GM13976 (cell line): ENCODE results near the gene COA3.

Experiments used
- DNase-seq: peaks from one replicate; pipeline ENCODE4 v3.0.0; 2012; ENCODE audit warnings: low spot score
- CTCF ChIP-seq: IDR thresholded peaks from 2 replicates; pipeline ENCODE4 v1.5.1; 2012; ENCODE audit warnings: borderline replicate concordance, mild to moderate bottlenecking; ENCODE audit not compliant: insufficient read depth; ENCODE audit errors: extremely low read depth, missing control alignments, control extremely low read depth
- in situ Hi-C: fragments of 300-500 bp; cut with MboI; formaldehyde crosslinking; loops from one replicate; pipeline ENCODE4 v1.12.0; 2022; ENCODE audit warnings: low sequenced_read_pairs, mixed read lengths, inconsistent platforms; ENCODE audit not compliant: unreplicated experiment

Gene COA3

GRCh38 chr17:42792545-42792944 lies 6.0 kb downstream of the COA3 start:
- TF ChIP-seq CTCF, result no peak
- in situ Hi-C loops, result no loop called here
- no peak for DNase-seq

- no peak for TF ChIP-seq CTCF
- no peak for DNase-seq
- in situ Hi-C loops, result no loop called here
Observed at GRCh38 chr17:42791948-42792347, 6.6 kb downstream of the COA3 start.

GRCh38 chr17:42787266-42787665 lies 11.2 kb downstream of the COA3 start:
- TF ChIP-seq CTCF, result no peak
- in situ Hi-C loops, result no loop called here
- DNase-seq, result no peak

GRCh38 chr17:42784811-42785592 lies 13.5 kb downstream of the COA3 start:
- DNase-seq, result no peak
- no peak for TF ChIP-seq CTCF
- in situ Hi-C loops, result no loop called here

- DNase-seq, result no peak
- in situ Hi-C loops, result no loop called here
- no peak for TF ChIP-seq CTCF
Observed at GRCh38 chr17:42784409-42784808, 14.1 kb downstream of the COA3 start.

- no peak for DNase-seq
- in situ Hi-C loops, result no loop called here
- no peak for TF ChIP-seq CTCF
Observed at GRCh38 chr17:42783791-42784138, 14.7 kb downstream of the COA3 start.
